ENCODE data around the gene SYT5.
A peak's percentile ranks its signal among the peaks of the same experiment; 100 is the strongest.
"Not testable (repeated sequence)": the region's sequence is repeated elsewhere in the genome, so short reads cannot be mapped to it uniquely, and the experiment has no call there.

The SYT5 gene

DNA sequence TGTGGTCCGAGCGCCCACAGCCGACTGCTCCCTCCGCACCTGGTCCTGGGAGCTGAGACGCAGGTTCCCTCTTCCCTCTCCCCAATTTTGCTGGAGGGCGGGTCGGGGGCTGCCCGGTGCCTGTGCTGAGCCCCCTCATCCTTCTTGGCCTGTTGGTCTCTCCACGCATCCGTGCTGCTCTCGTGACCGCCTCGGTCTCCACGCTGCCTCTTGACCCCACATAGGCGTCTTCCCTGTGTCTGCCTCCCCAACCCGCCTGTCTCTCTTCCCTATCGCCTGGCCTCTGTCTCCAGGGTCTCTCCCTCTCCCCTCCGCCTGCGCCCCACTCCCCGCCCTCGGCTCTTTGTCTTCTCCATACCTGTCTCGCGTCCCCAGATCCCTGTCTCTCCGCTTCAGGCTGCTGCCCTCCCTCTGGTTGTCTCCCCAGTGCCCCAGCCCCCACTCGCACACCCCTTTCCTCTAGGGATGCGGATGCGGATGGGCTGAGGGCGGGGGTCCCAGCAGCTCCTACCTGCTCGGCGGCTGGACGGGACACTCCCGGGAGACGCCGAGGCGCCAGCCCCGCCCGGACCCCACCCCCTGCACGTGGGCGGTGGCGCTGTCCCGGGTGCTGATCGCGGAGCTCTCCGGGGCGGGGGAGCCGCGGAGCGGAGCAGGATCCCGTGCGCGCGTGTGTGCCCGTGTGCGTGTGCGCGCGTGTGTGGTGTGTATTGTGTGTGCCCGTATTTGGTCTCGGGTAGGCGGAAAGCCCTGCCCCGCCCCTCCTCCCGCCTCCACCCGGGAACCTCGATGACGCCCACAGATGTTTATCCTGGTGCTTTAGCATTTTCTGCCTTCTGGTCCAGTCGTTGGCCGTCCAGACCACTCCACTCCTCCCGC, at the start of gene SYT5:
Gene SYT5, minus strand, starts transcription at position 684 of the 879 bp plus-strand sequence. CDS start 1,248 bp downstream, outside the sequence.
- H3K4me1 Mint-ChIP-seq: peaks cover 18% of the 10 kb centered on the region
- H3K36me3 Mint-ChIP-seq (ENCODE audit: insufficient read depth): peaks cover 17% of the 10 kb centered on the region
- H3K4me3 Mint-ChIP-seq: peak within 1 kb of the TSS; percentile 78
- peak within 1 kb of the TSS; percentile 95 for H3K27ac Mint-ChIP-seq (ENCODE audit: low read depth)
- peaks cover 91% of the 10 kb centered on the region for H3K27me3 Mint-ChIP-seq
- DNase-seq (ENCODE audit: low spot score in 2 of 2): peak; percentile 32 to 48
- H3K9me3 Mint-ChIP-seq: no peaks in the 10 kb centered on the region
- peak; percentile 42 for ATAC-seq (replicated peaks; ENCODE audit: extremely low read depth, poor library complexity, severe bottlenecking)

DNA sequence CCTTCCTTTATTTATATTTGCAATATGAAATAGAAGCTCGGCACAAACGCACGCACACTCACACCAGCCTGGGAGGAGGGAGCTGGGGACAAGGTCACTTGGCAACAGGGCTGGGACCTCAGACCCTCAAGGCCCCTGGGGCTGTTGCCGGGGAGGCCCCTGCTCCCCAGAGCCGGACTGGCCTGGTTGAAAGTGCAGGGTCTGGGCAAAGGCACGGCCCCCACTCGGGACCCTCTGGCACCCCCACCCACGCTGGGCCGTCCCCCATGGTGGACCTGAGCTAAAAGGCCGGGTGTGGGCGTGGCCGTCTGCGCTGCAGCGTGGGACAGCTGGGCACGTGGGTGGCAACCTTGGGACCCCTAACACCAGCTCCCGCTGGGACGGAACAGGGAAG, 49.7 kb upstream of the SYT5 start:
- no peaks in the 10 kb centered on the region for H3K9me3 Mint-ChIP-seq
- H3K4me1 Mint-ChIP-seq: peaks cover 15% of the 10 kb centered on the region
- peaks cover 43% of the 10 kb centered on the region for H3K36me3 Mint-ChIP-seq (ENCODE audit: insufficient read depth)
- ATAC-seq (replicated peaks; ENCODE audit: extremely low read depth, poor library complexity, severe bottlenecking): no peak
- DNase-seq (ENCODE audit: low spot score in 2 of 2): no peak
- no peaks in the 10 kb centered on the region for H3K27me3 Mint-ChIP-seq
- no peak overlapping the region for H3K27ac Mint-ChIP-seq (ENCODE audit: low read depth)
- no peak overlapping the region for H3K4me3 Mint-ChIP-seq

DNA sequence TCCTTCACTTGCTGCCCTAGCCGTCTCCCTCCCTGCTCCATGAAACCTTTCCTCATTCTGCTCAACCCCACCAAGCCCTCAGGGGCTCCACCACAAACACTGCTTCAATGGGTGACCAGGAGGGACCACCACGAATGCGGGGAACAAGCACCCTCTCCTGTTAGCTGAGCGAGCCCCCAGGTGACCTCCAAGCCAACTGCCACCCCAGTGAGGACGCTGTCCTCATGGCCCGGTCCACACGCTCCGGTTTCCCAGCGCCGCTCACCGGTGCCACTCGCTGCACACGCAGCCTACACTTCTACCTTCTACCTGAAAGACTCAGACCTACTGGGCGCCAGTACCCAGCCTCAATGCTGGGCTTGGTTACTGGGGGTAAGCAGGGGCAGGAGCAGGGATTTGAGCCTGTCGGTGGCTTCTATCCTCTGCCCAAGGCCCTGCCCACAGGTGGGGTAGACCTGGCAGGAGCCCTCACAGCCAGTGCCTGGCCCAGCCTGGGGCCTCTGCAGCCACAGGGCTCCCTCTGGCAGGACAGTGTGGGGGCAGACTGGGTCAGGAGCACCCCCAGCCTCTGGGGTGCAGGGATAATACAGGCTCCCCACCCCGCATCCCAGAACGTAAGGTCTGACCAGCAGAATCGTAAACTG, 49.2 kb upstream of the SYT5 start:
- Mint-ChIP-seq H3K27ac (ENCODE audit: low read depth) (peak overlapping the region; percentile 53), H3K4me3 (no peak overlapping the region), H3K36me3 (ENCODE audit: insufficient read depth) (peaks cover 38% of the 10 kb centered on the region), H3K9me3 (no peaks in the 10 kb centered on the region), H3K4me1 (peaks cover 10% of the 10 kb centered on the region), H3K27me3 (no peaks in the 10 kb centered on the region)
- DNase-seq (ENCODE audit: low spot score in 2 of 2) (no peak), ATAC-seq (replicated peaks; ENCODE audit: extremely low read depth, poor library complexity, severe bottlenecking) (no peak)

DNA sequence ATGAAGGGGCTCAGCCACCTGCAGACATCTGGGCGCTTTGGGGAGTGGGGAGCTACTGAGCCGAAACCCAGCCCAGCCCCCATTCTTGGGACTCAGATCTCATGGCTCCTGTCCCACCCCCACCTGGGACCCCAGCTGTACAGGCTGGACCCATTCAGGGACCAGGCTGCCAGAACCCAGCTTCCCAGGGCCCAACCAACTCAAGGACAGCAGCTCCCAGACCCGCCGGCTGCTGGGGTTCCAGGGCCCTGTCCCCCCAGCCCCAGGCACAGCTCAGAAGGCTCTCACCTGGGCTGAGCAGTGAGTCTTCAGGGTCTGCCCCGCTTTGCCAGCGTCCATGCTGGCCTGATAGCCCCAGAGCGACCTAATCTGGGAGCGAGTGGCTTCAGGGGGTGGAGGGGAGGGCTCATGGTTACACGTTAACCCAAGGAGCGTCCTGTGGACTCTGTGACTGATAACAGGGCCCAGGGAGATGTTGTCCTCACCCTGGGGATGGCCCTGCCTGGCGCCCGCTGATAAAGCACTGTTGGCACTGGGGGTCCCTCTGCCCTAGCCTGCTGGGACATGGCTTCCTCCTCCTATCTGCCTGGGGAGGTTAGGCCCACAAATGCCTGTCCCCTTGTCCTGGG, 48.4 kb upstream of the SYT5 start, which contains the start of gene TMEM86B:
Gene TMEM86B, minus strand, starts transcription at position 361 of the 629 bp plus-strand sequence. Its CDS starts 22 bp downstream, at position 339.
- Mint-ChIP-seq H3K4me3 (no peak within 1 kb of the TSS), H3K36me3 (ENCODE audit: insufficient read depth) (peaks cover 30% of the 10 kb centered on the region), H3K9me3 (no peaks in the 10 kb centered on the region), H3K27ac (ENCODE audit: low read depth) (peak within 1 kb of the TSS; percentile 79), H3K4me1 (peaks cover 6% of the 10 kb centered on the region), H3K27me3 (no peaks in the 10 kb centered on the region)
- DNase-seq (ENCODE audit: low spot score in 2 of 2) (no peak), ATAC-seq (replicated peaks; ENCODE audit: extremely low read depth, poor library complexity, severe bottlenecking) (no peak)

DNA sequence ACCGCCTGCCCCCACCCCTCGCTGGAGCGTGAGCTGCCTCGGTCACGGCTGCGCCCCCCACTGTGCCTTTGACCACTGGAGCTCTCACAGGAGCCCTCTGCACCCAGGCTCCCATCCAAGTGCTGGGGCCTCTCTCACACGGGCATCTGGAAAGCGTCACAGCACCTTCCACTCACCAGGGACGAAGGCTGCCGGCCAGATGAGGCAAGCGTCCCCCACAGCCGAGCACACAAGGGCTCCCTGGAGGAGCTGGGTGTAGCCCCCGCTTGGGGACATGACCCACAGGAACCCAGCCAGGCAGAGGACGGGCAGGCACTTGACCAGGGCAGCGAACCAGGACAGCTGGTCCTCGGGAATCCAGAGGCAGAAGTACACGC, 47.9 kb upstream of the SYT5 start:
- Mint-ChIP-seq H3K36me3 (ENCODE audit: insufficient read depth) (peaks cover 28% of the 10 kb centered on the region), H3K27ac (ENCODE audit: low read depth) (peak overlapping the region; percentile 79), H3K9me3 (no peaks in the 10 kb centered on the region), H3K4me3 (no peak overlapping the region), H3K4me1 (peaks cover 6% of the 10 kb centered on the region), H3K27me3 (no peaks in the 10 kb centered on the region)
- ATAC-seq (replicated peaks; ENCODE audit: extremely low read depth, poor library complexity, severe bottlenecking) (no peak), DNase-seq (ENCODE audit: low spot score in 2 of 2) (no peak)

DNA sequence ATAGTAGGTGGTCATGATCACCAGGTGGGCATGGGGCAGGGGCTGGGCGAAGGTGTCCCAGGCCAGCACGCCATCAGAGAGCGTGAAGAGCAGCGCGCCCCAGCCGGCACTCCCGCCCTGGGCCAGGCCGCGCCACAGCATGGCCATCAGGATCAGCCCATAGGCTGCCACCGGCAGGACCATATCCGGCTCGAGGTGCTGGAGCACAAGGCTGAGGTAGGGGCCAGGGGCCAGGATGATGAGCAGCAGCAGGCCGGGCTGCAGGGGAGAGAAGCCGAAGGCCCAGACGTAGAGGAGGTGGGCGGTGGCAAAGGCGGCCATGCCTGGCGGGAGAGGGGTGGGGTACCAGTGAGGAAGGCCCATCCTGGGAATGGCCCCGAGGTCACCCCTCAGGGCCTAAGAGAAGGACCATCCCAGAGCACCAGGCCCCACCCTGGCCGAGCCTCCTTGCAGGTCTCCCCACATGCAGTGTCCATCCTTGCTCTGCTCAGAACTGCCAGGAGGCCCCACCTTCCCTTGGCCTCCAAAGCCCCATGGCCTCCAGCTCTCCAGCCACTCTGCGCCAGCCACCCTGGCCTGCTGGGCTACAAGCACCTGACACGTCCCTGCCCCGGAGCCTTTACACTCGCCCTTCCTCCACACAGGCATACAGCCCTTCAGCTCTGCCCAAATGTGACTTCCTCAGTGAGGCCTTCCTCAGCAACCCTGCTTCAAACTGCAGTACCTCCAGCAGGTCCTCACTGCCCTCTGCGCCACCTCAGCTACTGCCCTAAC, 47.3 kb upstream of the SYT5 start:
- Mint-ChIP-seq H3K27me3 (no peaks in the 10 kb centered on the region), H3K27ac (ENCODE audit: low read depth) (peak overlapping the region; percentile 79), H3K4me1 (peaks cover 6% of the 10 kb centered on the region), H3K9me3 (no peaks in the 10 kb centered on the region), H3K4me3 (no peak overlapping the region), H3K36me3 (ENCODE audit: insufficient read depth) (peaks cover 25% of the 10 kb centered on the region)
- DNase-seq (ENCODE audit: low spot score in 2 of 2) (no peak), ATAC-seq (replicated peaks; ENCODE audit: extremely low read depth, poor library complexity, severe bottlenecking) (no peak)

DNA sequence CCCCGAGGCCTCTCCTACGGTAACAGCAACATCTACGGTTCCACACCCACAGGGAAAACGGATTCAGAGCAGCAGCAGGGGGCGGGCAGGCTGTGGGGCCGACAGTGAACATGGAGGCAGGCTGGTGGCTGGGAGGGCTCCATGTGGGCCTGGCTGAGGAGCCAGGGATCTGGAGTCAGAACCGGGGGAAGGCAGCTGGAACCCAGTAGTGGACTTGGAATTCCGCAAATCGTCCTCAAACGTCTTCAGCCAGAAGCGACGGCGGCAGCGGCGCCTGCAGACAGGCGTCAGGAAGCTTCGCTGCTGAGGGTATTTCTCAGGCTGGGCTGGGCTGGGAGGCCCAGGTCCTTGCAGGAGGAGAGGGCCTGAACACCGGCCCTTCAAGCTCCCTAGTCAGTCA, 46.7 kb upstream of the SYT5 start:
- Mint-ChIP-seq H3K27me3 (no peaks in the 10 kb centered on the region), H3K4me1 (peaks cover 6% of the 10 kb centered on the region), H3K27ac (ENCODE audit: low read depth) (no peak overlapping the region), H3K9me3 (no peaks in the 10 kb centered on the region), H3K36me3 (ENCODE audit: insufficient read depth) (peaks cover 24% of the 10 kb centered on the region), H3K4me3 (no peak overlapping the region)
- ATAC-seq (replicated peaks; ENCODE audit: extremely low read depth, poor library complexity, severe bottlenecking) (no peak), DNase-seq (ENCODE audit: low spot score in 2 of 2) (no peak)

DNA sequence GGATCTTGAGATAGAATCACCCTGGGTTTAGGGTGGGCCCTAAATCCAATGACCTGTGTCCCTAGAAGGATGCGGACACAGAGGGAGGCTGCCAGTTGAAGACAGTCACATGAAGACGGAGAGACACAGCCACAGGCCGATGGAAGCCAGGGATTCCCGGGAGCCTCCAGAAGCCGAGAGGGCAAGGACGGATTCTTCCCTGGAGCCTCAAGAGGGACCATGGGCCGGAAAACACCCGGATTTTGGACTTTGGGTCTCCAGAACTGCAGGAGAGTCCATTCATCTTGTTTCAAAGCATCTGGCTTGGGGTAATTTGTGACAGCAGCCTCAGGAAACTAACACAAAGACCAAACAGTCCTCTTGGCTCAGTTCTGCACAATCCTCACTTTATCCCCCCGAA, 46.2 kb upstream of the SYT5 start:
- peaks cover 24% of the 10 kb centered on the region for H3K36me3 Mint-ChIP-seq (ENCODE audit: insufficient read depth)
- H3K9me3 Mint-ChIP-seq: no peaks in the 10 kb centered on the region
- H3K4me1 Mint-ChIP-seq: peaks cover 11% of the 10 kb centered on the region
- H3K4me3 Mint-ChIP-seq: no peak overlapping the region
- no peaks in the 10 kb centered on the region for H3K27me3 Mint-ChIP-seq
- no peak overlapping the region for H3K27ac Mint-ChIP-seq (ENCODE audit: low read depth)
- ATAC-seq (replicated peaks; ENCODE audit: extremely low read depth, poor library complexity, severe bottlenecking) (no peak), DNase-seq (ENCODE audit: low spot score in 2 of 2) (no peak)

DNA sequence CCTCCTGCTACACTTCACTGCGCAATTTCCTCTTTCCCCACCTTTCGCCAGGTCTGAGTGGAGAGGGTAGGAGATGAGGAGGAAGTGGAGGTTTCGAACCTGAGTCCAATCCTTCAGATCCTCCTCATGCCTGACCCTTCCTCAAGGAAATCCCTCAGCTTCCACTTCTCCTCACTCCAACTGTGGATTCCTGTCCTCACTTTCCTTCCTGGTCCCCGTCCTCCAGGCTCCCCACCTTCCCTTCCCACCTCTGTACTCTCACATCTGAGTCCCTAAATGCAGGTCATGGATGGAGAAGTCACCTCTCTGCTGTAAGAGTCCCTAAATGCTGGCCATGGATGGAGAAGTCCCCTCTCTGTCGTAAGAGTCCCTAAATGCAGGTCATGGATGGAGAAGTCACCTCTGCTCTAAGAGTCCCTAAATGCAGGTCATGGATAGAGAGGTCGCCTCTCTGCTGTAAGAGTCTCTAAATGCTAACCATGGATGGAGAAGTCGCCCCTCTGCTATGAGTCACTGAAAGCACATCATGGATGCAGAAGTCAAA, 45.4 kb upstream of the SYT5 start:
- Mint-ChIP-seq H3K4me1 (peaks cover 11% of the 10 kb centered on the region), H3K9me3 (no peaks in the 10 kb centered on the region), H3K27ac (ENCODE audit: low read depth) (peak overlapping the region; percentile 38), H3K4me3 (no peak overlapping the region), H3K36me3 (ENCODE audit: insufficient read depth) (peaks cover 24% of the 10 kb centered on the region), H3K27me3 (no peaks in the 10 kb centered on the region)
- DNase-seq (ENCODE audit: low spot score in 2 of 2) (no peak), ATAC-seq (replicated peaks; ENCODE audit: extremely low read depth, poor library complexity, severe bottlenecking) (no peak)

DNA sequence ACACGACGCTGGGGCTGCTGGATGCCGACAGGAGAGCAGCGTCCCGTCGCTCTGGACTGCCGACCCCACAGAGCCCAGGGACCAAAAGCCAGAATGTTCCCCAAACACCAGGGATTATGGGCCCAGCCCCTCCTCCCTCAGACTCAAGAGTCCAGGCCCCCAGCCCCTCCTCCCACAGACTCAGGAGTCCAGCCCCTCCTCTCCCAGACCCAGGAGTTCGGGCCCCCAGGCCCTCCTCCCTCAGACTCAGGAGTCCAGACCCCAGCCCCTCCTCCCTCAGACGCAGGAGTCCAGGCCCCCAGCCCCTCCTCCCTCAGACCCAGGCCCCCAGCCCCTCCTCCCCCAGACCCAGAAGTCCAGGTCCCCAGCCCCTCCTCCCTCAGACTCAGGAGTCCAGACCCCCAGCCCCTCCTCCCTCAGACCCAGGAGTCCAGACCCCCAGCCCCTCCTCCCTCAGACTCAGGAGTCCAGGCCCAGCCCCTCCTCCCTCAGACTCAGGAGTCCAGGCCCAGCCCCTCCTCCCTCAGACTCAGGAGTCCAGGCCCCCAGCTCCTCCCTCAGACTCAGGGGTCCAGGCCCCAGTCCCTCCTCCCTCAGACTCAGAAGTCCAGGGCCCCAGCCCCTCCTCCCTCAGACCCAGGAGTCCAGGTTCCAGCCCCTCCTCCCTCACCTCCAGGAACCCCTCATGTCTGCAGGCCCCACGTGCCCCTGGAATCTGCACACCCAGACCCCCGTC, 44.8 kb upstream of the SYT5 start:
- not testable (repeated sequence) for H3K4me3 Mint-ChIP-seq; H3K27me3 Mint-ChIP-seq; H3K9me3 Mint-ChIP-seq; DNase-seq (ENCODE audit: low spot score in 2 of 2); ATAC-seq (replicated peaks; ENCODE audit: extremely low read depth, poor library complexity, severe bottlenecking)
- peaks cover 21% of the 10 kb centered on the region for H3K36me3 Mint-ChIP-seq (ENCODE audit: insufficient read depth)
- H3K4me1 Mint-ChIP-seq: peaks cover 11% of the 10 kb centered on the region
- H3K27ac Mint-ChIP-seq (ENCODE audit: low read depth): peak overlapping the region; percentile 38

DNA sequence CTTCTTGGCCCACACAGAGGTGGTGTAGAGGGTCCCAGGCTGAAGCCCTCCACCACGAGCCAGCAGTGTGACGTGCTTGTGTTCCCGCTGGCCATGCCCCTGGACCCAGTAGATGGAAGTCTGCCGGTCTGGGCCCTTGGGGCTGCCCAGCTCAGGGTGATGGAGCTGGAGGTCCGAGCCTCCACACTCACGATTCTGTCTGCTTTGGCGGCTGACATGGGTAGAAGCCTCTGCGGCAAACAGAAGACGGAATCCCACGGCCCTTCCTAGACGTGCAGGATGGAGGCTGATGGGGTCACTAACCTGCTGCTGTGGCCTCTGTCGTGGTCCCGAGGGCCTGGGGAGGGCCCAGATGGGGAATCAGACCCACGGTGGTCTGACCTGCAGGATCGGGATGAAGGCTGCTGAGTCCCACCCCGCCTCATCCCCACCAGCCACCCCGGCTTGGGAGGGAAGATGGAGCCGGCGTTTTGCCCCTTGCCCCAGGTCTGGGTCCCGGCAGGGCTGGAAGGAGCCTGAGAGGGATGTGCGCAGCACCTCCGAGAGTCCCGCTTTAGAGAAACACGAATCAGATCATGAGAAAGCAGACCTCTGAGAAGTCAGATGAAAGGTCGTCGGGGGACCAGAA, 44.1 kb upstream of the SYT5 start:
- ATAC-seq (replicated peaks; ENCODE audit: extremely low read depth, poor library complexity, severe bottlenecking) (no peak), DNase-seq (ENCODE audit: low spot score in 2 of 2) (no peak)
- H3K9me3 Mint-ChIP-seq: no peaks in the 10 kb centered on the region
- no peaks in the 10 kb centered on the region for H3K27me3 Mint-ChIP-seq
- peaks cover 16% of the 10 kb centered on the region for H3K36me3 Mint-ChIP-seq (ENCODE audit: insufficient read depth)
- H3K4me3 Mint-ChIP-seq: no peak overlapping the region
- peaks cover 11% of the 10 kb centered on the region for H3K4me1 Mint-ChIP-seq
- no peak overlapping the region for H3K27ac Mint-ChIP-seq (ENCODE audit: low read depth)

Data from central memory CD8-positive, alpha-beta T cell (primary cell).